Subcutaneous abdominal adipose tissue (tissue), 5 donors: ENCODE results near the gene BMAL2.

Experiments used
- H3K27ac ChIP-seq: one replicate; pipeline ENCODE4 v1.7.0; 2013; ENCODE audit warnings: low read depth, mild to moderate bottlenecking, inconsistent platforms, low read length, moderate library complexity
- H3K27me3 ChIP-seq, 5 donors: one replicate each; pipeline ENCODE4 v1.7.0; 2013; ENCODE audit warnings: low read length in 5 of 5, inconsistent platforms in 1 of 5; ENCODE audit not compliant: control insufficient read depth in 5 of 5, insufficient read depth in 4 of 5
- H3K36me3 ChIP-seq, 5 donors: one replicate each; pipeline ENCODE4 v1.7.0; 2013; ENCODE audit warnings: low read length in 5 of 5; ENCODE audit not compliant: control insufficient read depth in 5 of 5, insufficient read depth in 5 of 5
- H3K4me1 ChIP-seq, 5 donors: one replicate each; pipeline ENCODE4 v1.7.0; 2013; ENCODE audit warnings: low read length in 5 of 5, mild to moderate bottlenecking in 3 of 5, moderate library complexity in 1 of 5; ENCODE audit not compliant: control insufficient read depth in 5 of 5, insufficient read depth in 5 of 5
- H3K4me3 ChIP-seq, 5 donors: one replicate each; pipeline ENCODE4 v1.7.0; 2013; ENCODE audit warnings: low read length in 5 of 5, low read depth in 1 of 5
- H3K9ac ChIP-seq, 5 donors: one replicate each; pipeline ENCODE4 v1.7.0; 2013; ENCODE audit warnings: low read length in 5 of 5, mild to moderate bottlenecking in 4 of 5, moderate library complexity in 3 of 5
- H3K9me3 ChIP-seq, 5 donors: one replicate each; pipeline ENCODE4 v1.7.0; 2013; ENCODE audit warnings: low read length in 5 of 5; ENCODE audit not compliant: control insufficient read depth in 5 of 5
- donor health status: healthy.
- donor health status: healthy.
- donor health status: healthy.
- donor health status: healthy.
- donor health status: healthy.

Gene BMAL2

DNA sequence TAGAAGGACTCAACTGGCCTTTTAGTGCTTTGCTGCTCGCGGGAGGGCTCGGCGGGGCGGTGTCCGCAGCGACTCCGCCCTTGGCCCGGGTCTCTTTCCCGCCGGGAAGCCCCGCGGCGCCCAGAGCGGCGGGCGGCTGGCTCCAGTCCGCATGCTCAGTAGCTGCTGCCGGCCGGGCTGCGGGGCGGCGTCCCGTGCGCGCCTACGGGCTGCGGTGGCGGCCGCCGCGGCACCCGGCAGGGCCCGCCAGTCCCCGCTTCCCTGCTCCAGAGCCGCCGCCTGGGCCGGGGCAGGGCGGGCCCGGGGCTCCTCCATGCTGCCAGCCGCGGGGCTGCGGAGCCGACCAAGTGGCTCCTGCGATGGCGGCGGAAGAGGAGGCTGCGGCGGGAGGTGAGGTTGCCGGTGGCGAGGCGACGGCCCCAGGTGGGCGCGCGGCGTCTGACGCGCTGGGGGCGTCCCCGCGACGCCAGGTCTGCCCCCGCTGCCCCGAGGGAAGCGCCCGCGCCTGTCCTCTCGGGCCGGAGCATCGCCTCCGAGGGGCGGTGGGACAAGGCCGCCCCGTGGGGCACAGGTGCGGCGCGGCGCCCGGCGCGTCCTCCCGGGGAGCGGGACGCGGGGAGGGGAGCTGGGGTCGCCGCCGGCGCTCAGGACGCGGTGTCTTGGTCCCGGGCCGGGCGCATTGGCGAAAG lies at the start of gene BMAL2:
BMAL2 (plus strand) TSS at position 123 of the 689 bp plus-strand sequence; CDS start at position 360, 237 bp downstream.
- Histone ChIP-seq H3K9ac (peak within 1 kb of the TSS; percentile 11 to 66 (median 55)), H3K27ac (peak within 1 kb of the TSS; percentile 35)

GRCh38 chr12:27284021-27284420 lies 48.6 kb upstream of the BMAL2 start:
- H3K9ac ChIP-seq, result no peak overlapping the region
- H3K4me3 ChIP-seq, result no peak overlapping the region
- peak overlapping the region; percentile 85 for H3K27ac ChIP-seq
- peaks cover 0 to 5% (median 0%) of the 10 kb centered on the region in 5 donors for H3K36me3 ChIP-seq
- H3K4me1 ChIP-seq, result peaks cover 3 to 40% (median 22%) of the 10 kb centered on the region in 5 donors
- no peaks in the 10 kb centered on the region for H3K9me3 ChIP-seq
- H3K27me3 ChIP-seq, result no peaks in the 10 kb centered on the region

More for the DNA sequence above, at the start of gene BMAL2:
- H3K4me3 ChIP-seq, result peak within 1 kb of the TSS; percentile 70 to 87 (median 75)
- H3K36me3 ChIP-seq, result peaks cover 0 to 3% (median 0%) of the 10 kb centered on the region in 5 donors
- H3K4me1 ChIP-seq, result peaks cover 0 to 29% (median 23%) of the 10 kb centered on the region in 5 donors
- no peaks in the 10 kb centered on the region for H3K27me3 ChIP-seq
- H3K9me3 ChIP-seq, result no peaks in the 10 kb centered on the region

DNA sequence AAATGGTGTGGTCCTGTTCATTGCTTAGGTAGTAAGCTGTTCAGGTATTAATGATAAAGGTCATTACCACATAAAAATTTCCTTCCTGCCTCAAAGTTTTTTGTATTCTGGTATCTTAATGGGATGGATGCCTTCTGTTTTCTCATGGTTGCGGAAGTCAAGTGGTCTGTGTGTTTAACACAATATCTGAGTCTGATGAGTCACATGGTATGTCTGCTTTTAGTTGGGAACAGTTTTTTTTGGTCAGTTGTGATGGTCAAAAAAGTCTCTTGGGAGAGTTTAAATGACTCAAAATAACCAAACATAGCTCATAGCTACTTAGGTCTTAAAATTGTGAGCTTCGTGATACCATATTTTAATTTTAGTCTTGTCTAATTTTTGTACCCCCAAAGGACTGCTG lies 47.9 kb upstream of the BMAL2 start:
- Histone ChIP-seq H3K9ac (peak overlapping the region in 1 of 5 donors; percentile 34), H3K9me3 (no peaks in the 10 kb centered on the region), H3K27me3 (no peaks in the 10 kb centered on the region), H3K27ac (peak overlapping the region; percentile 85), H3K4me3 (no peak overlapping the region), H3K36me3 (peaks cover 0 to 5% (median 0%) of the 10 kb centered on the region in 5 donors), H3K4me1 (peaks cover 3 to 39% (median 22%) of the 10 kb centered on the region in 5 donors)

DNA sequence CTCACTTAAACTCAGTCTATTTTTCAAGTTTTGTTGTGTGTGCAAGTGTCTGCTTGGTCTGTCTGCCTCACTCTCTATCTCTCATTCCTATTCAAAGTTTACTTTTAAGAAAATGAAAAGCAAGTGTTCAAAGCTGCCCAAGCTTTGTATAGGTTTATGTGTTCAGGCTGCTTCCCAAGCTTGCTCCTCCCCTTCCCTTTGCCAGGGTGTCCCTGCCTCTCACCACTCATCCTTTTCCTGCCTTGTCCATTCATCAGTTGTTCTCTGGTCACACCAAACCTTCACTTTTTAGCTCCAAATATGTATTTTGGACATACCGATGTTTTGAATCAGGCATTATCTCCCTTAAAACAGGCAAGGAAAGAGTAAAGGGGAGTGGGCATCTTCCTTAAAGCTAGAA lies 47.2 kb upstream of the BMAL2 start:
- Histone ChIP-seq H3K9ac (peak overlapping the region in 3 of 5 donors; percentile 32 to 59 (median 38)), H3K4me1 (peaks cover 3 to 41% (median 19%) of the 10 kb centered on the region in 5 donors), H3K27ac (peak overlapping the region; percentile 85), H3K36me3 (peaks cover 0 to 5% (median 0%) of the 10 kb centered on the region in 5 donors), H3K27me3 (no peaks in the 10 kb centered on the region), H3K4me3 (no peak overlapping the region), H3K9me3 (no peaks in the 10 kb centered on the region)

DNA sequence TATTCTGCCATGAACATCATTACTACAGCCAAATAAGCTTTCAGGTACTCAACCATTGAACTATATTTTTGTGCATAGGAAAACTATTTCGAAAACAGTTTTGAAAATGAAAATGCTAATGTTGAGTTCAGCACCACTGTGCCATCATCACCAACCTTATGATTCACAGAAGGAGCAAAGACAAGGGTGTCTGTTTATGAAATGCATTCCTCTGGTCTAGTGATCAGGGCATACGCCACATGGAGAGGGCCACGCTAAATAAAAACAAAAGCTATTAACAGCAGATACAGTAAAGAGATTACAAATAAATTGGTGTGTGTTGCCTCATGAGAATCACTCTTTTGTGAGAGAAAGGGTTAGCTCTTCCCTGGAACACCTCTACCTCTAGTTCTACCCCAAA lies 43.2 kb upstream of the BMAL2 start:
- Histone ChIP-seq H3K36me3 (no peaks in the 10 kb centered on the region), H3K27ac (no peak overlapping the region), H3K9ac (no peak overlapping the region), H3K27me3 (no peaks in the 10 kb centered on the region), H3K9me3 (no peaks in the 10 kb centered on the region), H3K4me1 (peaks cover 5 to 45% (median 36%) of the 10 kb centered on the region in 5 donors), H3K4me3 (no peak overlapping the region)

DNA sequence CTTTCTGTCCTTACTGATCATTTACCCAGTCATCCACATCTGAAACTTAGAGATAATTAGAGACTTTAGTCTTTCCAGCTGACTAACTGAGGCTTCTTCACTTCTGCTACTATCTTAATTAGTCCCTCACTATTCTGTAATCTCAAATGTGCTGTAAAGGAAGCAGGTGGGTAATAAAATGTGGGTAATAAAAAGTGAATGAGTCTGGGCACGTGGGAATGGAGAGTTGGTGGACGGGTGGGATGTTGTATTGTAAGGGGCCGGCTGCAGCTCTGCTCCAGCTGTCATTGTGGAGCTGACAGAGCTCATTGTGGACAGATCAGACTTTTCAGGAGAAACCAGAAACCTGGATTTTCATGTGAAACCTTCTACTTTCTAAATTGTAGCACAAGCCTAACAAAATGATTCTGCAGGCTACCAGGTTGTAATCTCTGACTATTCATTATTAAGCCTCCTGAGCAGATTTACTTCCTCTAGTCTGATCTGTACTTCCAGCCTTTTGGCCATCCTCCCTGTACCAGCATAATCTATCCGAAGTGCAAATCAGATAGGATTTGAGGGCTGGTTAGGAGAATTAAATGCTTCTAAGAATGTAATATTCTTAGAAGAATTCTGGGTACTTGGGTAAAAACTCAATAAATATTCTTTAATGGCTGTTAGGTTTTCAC lies 42.0 kb upstream of the BMAL2 start:
- no peaks in the 10 kb centered on the region for H3K36me3 ChIP-seq
- no peaks in the 10 kb centered on the region for H3K27me3 ChIP-seq
- no peak overlapping the region for H3K4me3 ChIP-seq
- no peak overlapping the region for H3K27ac ChIP-seq
- no peak overlapping the region for H3K9ac ChIP-seq
- peaks cover 2 to 42% (median 34%) of the 10 kb centered on the region in 5 donors for H3K4me1 ChIP-seq
- H3K9me3 ChIP-seq, result no peaks in the 10 kb centered on the region

DNA sequence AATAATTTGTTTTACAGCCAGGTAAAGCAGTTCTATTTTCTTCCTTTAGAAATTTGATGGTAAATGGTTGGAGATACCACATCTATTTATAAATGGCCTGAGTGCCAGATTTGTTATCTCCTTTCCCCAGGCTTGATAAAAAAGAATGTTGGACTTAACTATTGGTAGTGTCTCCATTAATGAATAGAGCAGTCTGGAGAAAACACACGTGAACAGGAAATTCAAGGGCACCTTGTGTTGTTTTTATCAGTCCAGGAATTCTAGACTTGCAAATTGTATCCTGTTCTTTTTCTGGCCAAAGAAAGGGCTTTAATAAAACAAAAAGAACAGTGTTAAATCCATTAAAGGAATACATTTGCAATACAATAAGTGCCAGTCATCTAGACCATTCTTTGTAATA lies 40.8 kb upstream of the BMAL2 start:
- Histone ChIP-seq H3K4me1 (peaks cover 2 to 45% (median 31%) of the 10 kb centered on the region in 5 donors), H3K36me3 (peaks cover 0 to 4% (median 0%) of the 10 kb centered on the region in 5 donors), H3K4me3 (no peak overlapping the region), H3K9me3 (no peaks in the 10 kb centered on the region), H3K9ac (no peak overlapping the region), H3K27ac (peak overlapping the region; percentile 0), H3K27me3 (no peaks in the 10 kb centered on the region)

DNA sequence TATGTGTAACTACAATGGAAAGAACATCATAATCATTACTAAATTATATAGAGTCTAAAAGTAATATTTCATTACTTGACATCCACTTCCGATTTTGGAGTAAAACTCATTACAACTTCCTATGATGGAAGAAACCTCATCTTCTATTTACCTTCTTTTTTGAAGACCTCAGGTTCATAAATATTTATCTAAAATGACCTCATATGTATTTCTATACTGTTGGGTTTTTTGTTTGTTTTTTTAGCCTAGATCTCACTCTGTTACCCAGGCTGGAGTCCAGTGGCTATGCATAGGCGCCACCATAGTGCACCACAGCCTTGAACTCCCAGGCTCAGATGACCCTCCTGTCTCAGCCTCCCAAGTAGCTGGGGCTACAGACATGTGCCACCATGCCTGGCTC lies 39.9 kb upstream of the BMAL2 start:
- Histone ChIP-seq H3K27ac (peak overlapping the region; percentile 70), H3K9ac (no peak overlapping the region), H3K27me3 (no peaks in the 10 kb centered on the region), H3K4me3 (no peak overlapping the region), H3K4me1 (peaks cover 2 to 47% (median 31%) of the 10 kb centered on the region in 5 donors), H3K9me3 (no peaks in the 10 kb centered on the region), H3K36me3 (peaks cover 0 to 5% (median under 1%) of the 10 kb centered on the region in 5 donors)

GRCh38 chr12:27293463-27293862 lies 39.2 kb upstream of the BMAL2 start:
- Histone ChIP-seq H3K9ac (no peak overlapping the region), H3K36me3 (peaks cover 4 to 10% (median 6%) of the 10 kb centered on the region in 5 donors), H3K27ac (peak overlapping the region; percentile 70), H3K4me3 (no peak overlapping the region), H3K9me3 (no peaks in the 10 kb centered on the region), H3K4me1 (peaks cover 2 to 47% (median 31%) of the 10 kb centered on the region in 5 donors), H3K27me3 (no peaks in the 10 kb centered on the region)

DNA sequence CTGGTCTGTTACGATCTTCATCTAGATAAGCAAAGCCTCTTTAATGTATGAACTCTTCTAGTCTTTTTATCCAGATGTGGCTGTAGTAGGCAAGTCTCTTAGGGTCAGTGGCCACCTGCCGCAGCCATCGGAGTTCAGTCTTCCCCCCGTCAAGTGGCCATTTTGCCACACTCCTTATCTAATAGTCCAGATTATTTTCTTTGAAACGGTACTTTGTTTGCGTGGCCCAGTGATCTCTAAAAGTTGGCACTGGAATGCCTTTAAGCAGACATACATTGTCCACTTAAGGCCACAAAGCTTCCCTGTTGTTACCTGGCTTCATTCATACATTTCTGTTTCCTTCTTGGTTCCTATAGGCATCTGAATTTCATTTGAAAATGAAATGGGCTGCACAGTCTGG lies 36.0 kb upstream of the BMAL2 start:
- Histone ChIP-seq H3K27ac (peak overlapping the region; percentile 70), H3K9ac (no peak overlapping the region), H3K27me3 (no peaks in the 10 kb centered on the region), H3K36me3 (peaks cover 9 to 30% (median 15%) of the 10 kb centered on the region in 5 donors), H3K4me3 (no peak overlapping the region), H3K9me3 (no peaks in the 10 kb centered on the region), H3K4me1 (peaks cover 2 to 42% (median 17%) of the 10 kb centered on the region in 5 donors)
